ENCODE results near the gene MAP3K4.

Gene MAP3K4

GRCh38 chr6:161151660-161152526 is 160.3 kb downstream of the MAP3K4 start:
- DNase-seq = no peak

- DNase-seq = no peak
Observed at GRCh38 chr6:161152527-161152862, 160.9 kb downstream of the MAP3K4 start.

GRCh38 chr6:161152907-161153662 is 161.5 kb downstream of the MAP3K4 start:
- peak; percentile 47 for DNase-seq

- no peak for DNase-seq
Observed at GRCh38 chr6:161153725-161154124, 162.2 kb downstream of the MAP3K4 start.

DNA sequence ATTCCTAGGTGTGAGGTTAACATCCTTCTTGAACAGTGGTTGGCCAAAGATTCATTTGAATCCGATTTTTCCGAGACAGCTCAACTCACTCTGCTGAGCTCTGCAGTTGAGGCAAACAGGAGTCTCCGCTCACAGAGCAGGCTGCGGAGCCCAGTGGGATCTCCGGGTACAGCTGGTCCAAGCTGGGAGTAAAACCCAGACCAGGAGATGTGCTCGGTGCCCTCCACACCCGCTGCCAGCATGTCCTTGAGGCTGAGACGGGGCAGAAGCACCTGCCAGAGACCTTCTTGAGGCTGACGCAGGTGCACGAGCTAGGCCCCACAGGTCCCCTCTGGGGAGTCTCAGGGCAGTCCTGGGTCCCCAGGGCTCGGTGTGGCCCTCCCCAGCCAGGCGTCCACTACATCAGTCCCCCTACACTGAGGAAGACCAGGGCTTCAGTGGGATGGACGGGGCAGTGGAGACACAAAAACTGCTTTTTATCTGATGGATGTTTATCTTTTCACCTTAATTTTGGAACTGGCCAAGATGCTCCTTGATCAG is 163.3 kb downstream of the MAP3K4 start:
- DNase-seq = no peak

DNA sequence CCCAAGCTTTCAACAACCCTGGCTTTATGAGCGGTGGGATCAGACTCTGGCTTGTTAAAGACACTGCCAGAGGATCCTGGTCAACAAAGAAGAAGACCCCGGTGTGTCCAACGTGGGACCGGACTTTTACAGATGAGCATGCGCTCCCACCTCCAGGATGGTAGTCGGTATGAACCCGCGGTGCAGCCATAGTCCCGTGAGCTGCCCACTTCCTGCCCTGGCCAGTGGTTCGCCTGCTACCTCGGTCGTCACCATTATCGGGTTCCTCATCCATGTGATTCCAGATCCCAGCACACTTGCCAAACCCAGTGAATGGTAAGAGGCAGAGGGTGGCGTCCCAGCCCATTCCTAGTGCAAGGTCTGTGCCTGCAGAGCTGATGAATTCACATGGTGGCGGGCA is 169.6 kb downstream of the MAP3K4 start:
- DNase-seq = no peak

DNA sequence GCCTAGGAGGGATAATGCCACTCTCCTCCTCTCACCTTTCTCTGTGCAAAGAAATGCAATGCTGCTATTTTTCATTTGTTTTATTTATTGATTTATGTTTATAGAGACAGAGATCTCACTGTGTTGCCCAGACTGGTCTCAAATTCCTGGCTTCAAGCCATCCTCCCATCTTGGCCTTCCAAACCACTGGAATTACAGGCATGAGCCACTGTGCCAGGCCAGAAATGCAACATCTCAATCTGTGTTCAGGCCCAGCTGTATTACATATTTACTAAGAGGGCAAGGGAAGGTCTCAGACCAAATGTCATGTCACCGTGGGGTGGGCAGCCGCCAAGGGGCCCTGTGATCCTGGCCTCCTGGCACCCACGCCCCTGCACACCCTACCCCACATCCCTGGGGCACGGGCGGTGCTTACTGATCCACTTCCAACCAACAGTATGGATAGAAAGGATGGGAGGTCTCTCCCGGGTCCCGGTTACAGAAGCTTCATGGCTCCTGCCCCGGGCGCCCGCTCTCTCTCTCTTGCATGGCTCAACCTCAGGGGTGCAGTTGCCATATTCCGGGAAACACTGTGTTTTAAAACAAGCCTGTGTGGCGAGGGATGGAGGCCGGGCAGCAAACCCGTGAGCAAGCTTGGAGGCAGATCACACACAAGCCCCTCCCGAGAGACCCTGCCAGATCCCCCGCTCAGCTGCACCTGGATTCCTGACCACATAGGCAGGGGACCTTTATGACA is 170.5 kb downstream of the MAP3K4 start:
- no peak for DNase-seq

GRCh38 chr6:161162722-161163121 is 171.2 kb downstream of the MAP3K4 start:
- DNase-seq = no peak

DNA sequence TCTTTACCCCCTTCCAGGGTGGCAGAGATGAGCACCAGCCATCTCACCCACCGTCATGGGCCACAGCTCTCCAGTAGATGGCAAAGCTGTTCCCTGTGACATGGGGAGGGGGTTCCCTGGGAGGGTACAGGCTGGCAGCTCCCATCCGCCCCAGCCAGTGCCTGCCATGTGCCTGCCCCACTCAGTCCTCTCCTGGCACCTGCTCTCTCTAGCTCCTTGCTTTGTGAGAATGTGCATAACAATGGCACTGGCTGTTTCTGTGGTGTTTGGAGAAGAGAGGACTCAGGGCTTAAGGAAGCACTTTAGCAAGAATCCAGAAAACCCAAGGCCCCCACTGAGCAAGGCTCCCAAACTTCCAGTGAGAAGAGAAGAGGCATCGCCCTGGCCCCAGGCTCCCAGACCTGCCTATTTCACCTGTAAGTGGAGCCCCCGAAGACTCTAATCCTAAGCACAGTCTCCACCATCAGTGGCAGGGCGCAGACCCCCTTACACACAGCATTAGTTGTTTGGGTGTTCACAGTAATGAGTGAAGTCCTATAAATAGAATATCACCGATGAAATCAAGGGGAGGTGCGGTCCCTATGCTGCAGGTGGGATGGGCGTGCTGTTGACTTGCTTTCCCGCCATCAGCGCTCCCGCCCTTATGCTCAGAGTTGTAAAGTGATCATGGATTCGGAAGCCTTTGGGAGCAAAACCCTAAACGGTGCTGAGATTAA is 172.1 kb downstream of the MAP3K4 start:
- DNase-seq = no peak

DNA sequence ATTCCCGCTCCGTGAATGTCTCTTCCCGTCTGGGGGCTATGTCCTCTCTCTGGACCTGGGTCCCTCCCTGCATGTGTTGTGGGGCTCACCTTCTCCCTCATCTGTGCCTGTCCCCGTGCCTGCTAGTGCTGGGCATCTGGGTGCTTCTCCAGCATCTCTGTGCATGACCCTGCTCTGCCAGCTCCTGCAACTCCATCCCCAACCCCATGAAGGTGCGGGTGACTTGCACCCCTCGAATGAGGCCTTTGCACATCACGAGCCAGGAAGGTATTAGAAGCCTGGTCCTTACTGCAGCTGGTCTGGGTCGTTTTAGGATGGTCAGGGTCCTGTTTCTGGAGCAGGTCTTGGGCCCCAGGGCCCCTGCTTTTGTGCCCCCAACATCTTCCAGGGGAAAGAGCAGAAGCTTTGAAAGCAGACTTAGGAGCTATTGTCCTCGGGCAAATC is 172.6 kb downstream of the MAP3K4 start:
- no peak for DNase-seq

DNA sequence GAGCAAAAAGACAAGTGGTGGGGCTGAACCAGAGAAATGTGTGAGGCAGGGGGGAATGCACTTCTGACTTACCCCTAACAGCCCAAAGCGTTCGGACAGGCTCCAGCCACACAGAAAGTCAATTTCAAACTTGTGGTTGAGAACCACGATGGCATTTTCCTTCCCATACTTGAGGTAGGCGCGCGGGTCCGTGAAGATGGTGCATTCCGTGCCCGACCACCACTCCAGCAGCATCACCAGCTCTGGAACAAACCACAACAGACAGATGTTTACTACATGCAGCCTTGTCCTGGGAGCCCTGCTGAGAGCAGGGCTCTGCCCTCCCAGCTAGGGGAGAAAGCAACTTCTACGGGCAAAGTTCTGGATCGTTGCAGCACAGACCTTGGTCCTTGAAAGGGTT is 174.6 kb downstream of the MAP3K4 start:
- no peak for DNase-seq

GRCh38 chr6:161166677-161167076 is 175.1 kb downstream of the MAP3K4 start:
- no peak for DNase-seq

Data from OCI-M1 (cell line).